ENCODE measurements around the gene CASP1.

Gene CASP1

DNA sequence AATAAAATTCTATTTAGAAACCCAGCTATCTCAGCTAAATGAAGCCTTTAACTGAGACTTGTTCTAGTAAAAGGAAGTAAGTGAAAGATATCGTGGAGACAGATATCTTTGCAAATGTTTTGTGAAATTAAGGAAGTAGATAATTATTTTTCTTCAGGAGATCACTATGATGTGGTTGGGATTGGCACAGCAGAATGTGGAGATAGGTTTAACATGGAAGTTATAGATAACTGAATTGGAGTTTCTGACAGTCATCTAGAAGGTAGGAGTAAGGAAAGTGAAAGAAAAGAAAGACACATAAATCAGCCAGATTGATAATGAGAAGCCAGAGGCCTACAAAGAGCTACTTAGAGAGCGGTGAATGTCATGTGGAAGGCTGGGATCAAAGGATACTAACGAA lies 7.3 kb downstream of the CASP1 start:
- TF ChIP-seq, protein P1, sequence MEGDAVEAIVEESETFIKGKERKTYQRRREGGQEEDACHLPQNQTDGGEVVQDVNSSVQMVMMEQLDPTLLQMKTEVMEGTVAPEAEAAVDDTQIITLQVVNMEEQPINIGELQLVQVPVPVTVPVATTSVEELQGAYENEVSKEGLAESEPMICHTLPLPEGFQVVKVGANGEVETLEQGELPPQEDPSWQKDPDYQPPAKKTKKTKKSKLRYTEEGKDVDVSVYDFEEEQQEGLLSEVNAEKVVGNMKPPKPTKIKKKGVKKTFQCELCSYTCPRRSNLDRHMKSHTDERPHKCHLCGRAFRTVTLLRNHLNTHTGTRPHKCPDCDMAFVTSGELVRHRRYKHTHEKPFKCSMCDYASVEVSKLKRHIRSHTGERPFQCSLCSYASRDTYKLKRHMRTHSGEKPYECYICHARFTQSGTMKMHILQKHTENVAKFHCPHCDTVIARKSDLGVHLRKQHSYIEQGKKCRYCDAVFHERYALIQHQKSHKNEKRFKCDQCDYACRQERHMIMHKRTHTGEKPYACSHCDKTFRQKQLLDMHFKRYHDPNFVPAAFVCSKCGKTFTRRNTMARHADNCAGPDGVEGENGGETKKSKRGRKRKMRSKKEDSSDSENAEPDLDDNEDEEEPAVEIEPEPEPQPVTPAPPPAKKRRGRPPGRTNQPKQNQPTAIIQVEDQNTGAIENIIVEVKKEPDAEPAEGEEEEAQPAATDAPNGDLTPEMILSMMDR (IDR thresholded peaks at IDR 0.05): no peak

- TF ChIP-seq, protein P1 (IDR thresholded peaks at IDR 0.05): no peak
Measured at GRCh38 chr11:105024394-105024793, 10.6 kb downstream of the CASP1 start.

DNA sequence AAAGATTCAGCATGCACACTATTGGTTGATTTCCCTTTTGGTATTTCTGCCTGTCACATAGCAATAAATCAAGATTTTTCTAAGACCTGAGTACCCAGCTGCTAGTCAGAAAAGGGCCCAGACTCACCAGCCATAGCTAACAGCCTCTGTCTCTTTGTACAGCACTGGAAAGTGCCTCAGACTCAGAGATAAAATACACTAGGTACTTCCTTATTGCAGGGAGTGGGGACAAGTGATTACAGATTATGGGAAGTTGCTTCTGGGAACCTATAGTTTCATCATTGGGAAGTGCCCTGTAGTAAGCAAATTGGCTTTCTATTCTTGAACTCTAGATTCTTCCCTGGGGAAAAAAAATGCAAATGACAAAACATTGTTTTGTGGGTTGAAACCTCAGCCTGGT lies 11.9 kb downstream of the CASP1 start, which contains the start of gene CASP5:
Gene CASP5 (minus strand): TSS at position 166 of the 400 bp plus-strand sequence. CDS start 32 bp downstream, at position 134.
- TF ChIP-seq, protein P1 (IDR thresholded peaks at IDR 0.05): no peak

- TF ChIP-seq, protein P1 (IDR thresholded peaks at IDR 0.05): no peak
Measured at GRCh38 chr11:105022527-105022926, 12.4 kb downstream of the CASP1 start.

DNA sequence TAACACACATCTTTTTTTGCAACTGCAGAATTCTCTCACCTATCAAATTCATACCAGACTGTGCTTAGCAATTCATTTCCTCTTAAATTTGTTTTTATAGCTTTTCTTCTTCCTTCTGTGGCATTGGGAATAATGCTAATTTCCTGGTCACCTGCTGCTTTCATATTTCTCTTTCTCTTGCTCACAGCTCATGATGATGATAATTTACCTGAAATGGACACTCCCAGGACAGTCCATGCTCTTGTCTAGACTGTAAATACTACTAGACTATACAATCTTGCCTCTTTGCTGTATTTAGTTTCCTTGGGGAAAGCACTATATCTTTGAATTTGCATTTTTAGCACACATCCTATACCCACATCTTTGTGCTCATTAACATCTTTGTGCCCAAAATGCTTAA lies 27.5 kb downstream of the CASP1 start:
- TF ChIP-seq, protein P1 (IDR thresholded peaks at IDR 0.05): no peak

DNA sequence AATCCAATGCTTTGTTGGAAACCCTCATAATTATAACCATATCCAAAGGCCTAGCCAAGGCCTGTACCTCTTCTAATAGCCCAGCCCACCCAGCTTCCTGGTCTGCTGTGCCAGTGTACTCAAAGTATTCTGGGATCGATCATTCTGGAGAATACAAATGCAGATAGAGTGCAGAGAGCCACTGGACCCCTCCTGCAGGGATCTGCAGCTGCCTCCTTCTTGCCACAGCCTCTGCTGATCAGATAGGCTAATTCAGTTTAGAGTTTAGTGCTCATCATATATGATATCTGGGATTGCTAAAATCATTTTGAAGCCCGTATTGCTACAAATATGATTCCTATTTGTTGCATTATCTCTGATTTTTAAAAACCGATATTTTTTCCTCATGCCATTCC lies 29.5 kb downstream of the CASP1 start:
- TF ChIP-seq, protein P1 (IDR thresholded peaks at IDR 0.05): no peak

- TF ChIP-seq, protein P1 (IDR thresholded peaks at IDR 0.05): no peak
Measured at GRCh38 chr11:105004021-105004420, 30.9 kb downstream of the CASP1 start.

GRCh38 chr11:105003151-105003550 lies 31.8 kb downstream of the CASP1 start:
- TF ChIP-seq, protein P1 (IDR thresholded peaks at IDR 0.05): no peak
